Adrenal gland (tissue), 12 donors: Measurements from ENCODE around the gene PRKCB. TPM values are rescaled to one million over a fixed set of nuclear protein-coding genes. Genes with fewer than 3 reads are reported as not detected.
"Not testable (repeated sequence)": the region's sequence is repeated elsewhere in the genome, so short reads cannot be mapped to it uniquely, and the experiment has no call there.

ENCODE experiments used
- DNase-seq, 7 donors: peaks; one replicate each; pipeline ENCODE4 v3.0.0-alpha.2; 2019 to 2020
- H3K27ac ChIP-seq, 5 donors: fragments of 200-600 bp; sonication (generic) in 4 of 5; 1 replicate in 3 of 5; 2 replicates in 2 of 5; pipeline versions ENCODE4 v1.5.1 to v1.8.0; 2016 to 2020; ENCODE audit warnings: mild to moderate bottlenecking in 1 of 5
- H3K27me3 ChIP-seq: fragments of 200-600 bp; 2 replicates; pipeline ENCODE4 v1.8.0; 2021
- H3K36me3 ChIP-seq, 2 donors: fragments of 200-600 bp; replicated peaks in 1 of 2; 1 replicate in 1 of 2; 2 replicates in 1 of 2; pipeline versions ENCODE4 v1.5.1 to v1.8.0; 2018 to 2022
- H3K4me1 ChIP-seq, 2 donors: fragments of 200-600 bp; replicated peaks in 1 of 2; 1 replicate in 1 of 2; 2 replicates in 1 of 2; pipeline versions ENCODE4 v1.5.1 to v1.8.0; 2018 to 2021
- H3K4me3 ChIP-seq, 4 donors: fragments of 200-600 bp; sonication (generic) in 3 of 4; one replicate each; pipeline ENCODE4 v1.5.1; 2016 to 2018
- H3K9me3 ChIP-seq, 3 donors: fragments of 200-600 bp; sonication (generic) in 1 of 3; replicated peaks in 1 of 3; 1 replicate in 2 of 3; 2 replicates in 1 of 3; pipeline versions ENCODE4 v1.5.1 to v1.8.0; 2016 to 2021
- POLR2A ChIP-seq, 2 donors: fragments of 450-650 bp; IDR thresholded peaks; one replicate each; pipeline ENCODE4 v1.6.1; 2017; ENCODE audit warnings: antibody characterized with exemption in 2 of 2, mild to moderate bottlenecking in 2 of 2, moderate library complexity in 1 of 2
- WGBS, 4 donors: extraction: QIAGEN DNeasy Blood & Tissue Kit in 2 of 4; methylation state at CpG; one replicate each; pipeline versions ENCODE4 v1.1.5 to v1.1.7; 2013 to 2017; 5-methylcytosine and 5-hydroxymethylcytosine counted together
- intact Hi-C, 2 donors: fragments of 100-400 bp; cut with DNase I; formaldehyde crosslinking; loops; one replicate each; pipeline versions ENCODE4 v1.14.1 to v1.15.0; 2022 to 2023
- polyA plus RNA-seq, 3 donors: library from polyadenylated mRNA; stranded (reverse); fragments of 200-250 nt in 2 of 3; fragments of 350-450 nt in 1 of 3; fragmentation: Illumina TruSeq in 1 of 3; extraction: RNeasy Lipid Tissue Mini Kit (QIAGEN cat#74804) in 1 of 3; gene quantifications; one replicate each; pipeline ENCODE4 v1.2.3, GENCODE V29; 2013 to 2014
- total RNA-seq, 9 donors: library from RNA; depleted of rRNA in 4 of 9; stranded (reverse); fragments of >200 nt in 4 of 9; fragments of 120-200 nt in 1 of 9; fragmentation: NEBNext Ultra II Directional in 1 of 9; extraction: Animal tissue kit (Norgen Biotek cat#: 25700) in 1 of 9; gene quantifications; one replicate each; pipeline versions ENCODE4 v1.1.0 to v1.2.4, GENCODE V29; 2013 to 2023
- TF ChIP-seq, protein P1 (sequence below), 6 experiments: fragments of 450-650 bp in 4 of 6; fragments of 200-600 bp in 2 of 6; sonication (generic) in 1 of 6; IDR thresholded peaks; 1 replicate in 5 of 6; 2 replicates in 1 of 6; pipeline versions ENCODE4 v1.5.1 to v1.8.0; 2016 to 2021; ENCODE audit warnings: antibody characterized with exemption in 6 of 6, mild to moderate bottlenecking in 2 of 6, moderate library complexity in 1 of 6
- donor health status: healthy with polysubstance abuse.
- donor health status: Bipolar disorder and iron deficiency.
- donor health status: DM: yes; HTN: yes; CAD: no.
- donor health status: DM: no; HTN: no; CAD: no.
- donor health status: DM: no; HTN: no; CAD: no.
- donor health status: DM: yes; HTN: yes; CAD: no.

The PRKCB gene
- total and polyA plus RNA-seq, 12 donors: 0.54 to 8.0 (median 3.0) TPM

DNA sequence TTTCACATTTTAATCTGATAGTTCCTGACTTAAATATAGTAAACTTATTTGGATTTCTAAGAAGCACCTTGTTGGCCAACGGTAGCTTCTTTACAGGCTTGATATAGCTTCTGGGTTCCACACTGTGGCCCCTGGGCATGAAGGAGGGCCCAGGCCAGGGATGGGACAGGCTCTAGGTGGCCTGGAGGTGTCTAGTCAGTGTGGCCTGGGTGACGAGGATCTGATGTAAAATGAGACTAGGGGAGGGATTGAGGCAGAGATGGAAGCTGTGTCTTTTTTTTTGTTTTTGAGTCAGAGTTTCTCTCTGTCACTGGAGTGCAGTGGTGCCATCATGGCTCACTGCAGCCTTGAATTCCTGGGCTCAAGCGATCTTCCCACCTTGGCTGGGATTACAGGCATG lies 187.0 kb downstream of the PRKCB start:
- intact Hi-C loops: no loop called here
- Histone ChIP-seq H3K9me3 (no peaks in the 10 kb centered on the region), H3K27ac (no peak overlapping the region), H3K4me1 (no peaks in the 10 kb centered on the region), H3K36me3 (no peaks in the 10 kb centered on the region), H3K4me3 (no peak overlapping the region), H3K27me3 (peaks cover 3% of the 10 kb centered on the region)
- WGBS, 4 donors: 67 to 86% (median 82%) methylated on average over 3 of the region's 3 CpGs
- TF ChIP-seq, protein P1, sequence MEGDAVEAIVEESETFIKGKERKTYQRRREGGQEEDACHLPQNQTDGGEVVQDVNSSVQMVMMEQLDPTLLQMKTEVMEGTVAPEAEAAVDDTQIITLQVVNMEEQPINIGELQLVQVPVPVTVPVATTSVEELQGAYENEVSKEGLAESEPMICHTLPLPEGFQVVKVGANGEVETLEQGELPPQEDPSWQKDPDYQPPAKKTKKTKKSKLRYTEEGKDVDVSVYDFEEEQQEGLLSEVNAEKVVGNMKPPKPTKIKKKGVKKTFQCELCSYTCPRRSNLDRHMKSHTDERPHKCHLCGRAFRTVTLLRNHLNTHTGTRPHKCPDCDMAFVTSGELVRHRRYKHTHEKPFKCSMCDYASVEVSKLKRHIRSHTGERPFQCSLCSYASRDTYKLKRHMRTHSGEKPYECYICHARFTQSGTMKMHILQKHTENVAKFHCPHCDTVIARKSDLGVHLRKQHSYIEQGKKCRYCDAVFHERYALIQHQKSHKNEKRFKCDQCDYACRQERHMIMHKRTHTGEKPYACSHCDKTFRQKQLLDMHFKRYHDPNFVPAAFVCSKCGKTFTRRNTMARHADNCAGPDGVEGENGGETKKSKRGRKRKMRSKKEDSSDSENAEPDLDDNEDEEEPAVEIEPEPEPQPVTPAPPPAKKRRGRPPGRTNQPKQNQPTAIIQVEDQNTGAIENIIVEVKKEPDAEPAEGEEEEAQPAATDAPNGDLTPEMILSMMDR (IDR thresholded peaks at IDR 0.05): no peak
- TF ChIP-seq POLR2A (IDR thresholded peaks at IDR 0.05): no peak
- no peak for DNase-seq

DNA sequence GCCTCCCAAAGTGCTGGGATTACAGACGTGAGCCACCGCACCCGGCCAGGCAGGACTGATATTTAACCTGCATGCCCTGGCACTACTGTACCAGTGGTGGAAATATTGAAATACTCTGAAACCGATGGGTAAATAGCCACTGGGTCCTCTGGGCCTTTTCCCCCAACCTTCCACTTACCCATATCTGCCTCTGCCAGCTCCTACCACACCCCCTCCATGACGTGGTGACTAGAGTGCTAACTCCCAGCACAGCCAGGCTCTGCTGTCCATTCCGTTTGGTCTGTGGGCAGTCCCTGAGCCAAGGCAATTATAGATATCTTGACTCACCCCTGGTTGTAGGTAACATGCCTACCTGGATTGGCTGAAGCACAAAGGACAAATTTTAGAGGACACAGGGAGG lies 187.8 kb downstream of the PRKCB start:
- H3K9me3 ChIP-seq: no peaks in the 10 kb centered on the region
- 51 to 76% (median 62%) methylated on average over 6 of the region's 6 CpGs for WGBS, 4 donors
- intact Hi-C loops: no loop called here
- H3K36me3 ChIP-seq: no peaks in the 10 kb centered on the region
- no peak for DNase-seq
- no peak overlapping the region for H3K4me3 ChIP-seq
- TF ChIP-seq, protein P1 (IDR thresholded peaks at IDR 0.05): no peak
- no peak for TF ChIP-seq POLR2A (IDR thresholded peaks at IDR 0.05)
- no peaks in the 10 kb centered on the region for H3K4me1 ChIP-seq
- no peak overlapping the region for H3K27ac ChIP-seq
- peaks cover 3% of the 10 kb centered on the region for H3K27me3 ChIP-seq

DNA sequence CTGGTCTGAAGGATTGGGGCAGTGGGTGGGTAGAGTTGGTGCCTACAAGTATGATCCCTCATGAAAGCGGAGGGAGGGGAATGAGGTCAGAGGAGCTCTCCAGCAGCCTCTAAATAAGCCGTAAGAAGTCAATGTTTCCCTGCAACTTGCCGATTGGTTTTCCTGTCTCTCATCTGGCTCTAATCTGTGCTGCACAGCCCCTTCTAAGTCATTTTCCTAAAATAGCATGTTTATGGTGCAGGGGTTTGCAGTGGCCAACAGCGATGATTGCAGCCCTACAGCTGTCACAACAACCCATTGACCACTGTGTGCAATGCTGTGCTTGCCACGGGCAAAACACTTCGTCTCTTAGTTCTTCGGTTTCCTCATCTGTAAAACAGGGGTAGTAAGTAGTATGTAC lies 189.2 kb downstream of the PRKCB start:
- TF ChIP-seq POLR2A (IDR thresholded peaks at IDR 0.05): no peak
- TF ChIP-seq, protein P1 (IDR thresholded peaks at IDR 0.05): no peak
- Histone ChIP-seq H3K36me3 (no peaks in the 10 kb centered on the region), H3K4me1 (no peaks in the 10 kb centered on the region), H3K9me3 (no peaks in the 10 kb centered on the region), H3K27me3 (peaks cover 3% of the 10 kb centered on the region), H3K4me3 (no peak overlapping the region), H3K27ac (no peak overlapping the region)
- WGBS, 4 donors: 63 to 78% (median 72%) methylated on average over 7 of the region's 7 CpGs
- DNase-seq: no peak
- intact Hi-C loops: no loop called here

DNA sequence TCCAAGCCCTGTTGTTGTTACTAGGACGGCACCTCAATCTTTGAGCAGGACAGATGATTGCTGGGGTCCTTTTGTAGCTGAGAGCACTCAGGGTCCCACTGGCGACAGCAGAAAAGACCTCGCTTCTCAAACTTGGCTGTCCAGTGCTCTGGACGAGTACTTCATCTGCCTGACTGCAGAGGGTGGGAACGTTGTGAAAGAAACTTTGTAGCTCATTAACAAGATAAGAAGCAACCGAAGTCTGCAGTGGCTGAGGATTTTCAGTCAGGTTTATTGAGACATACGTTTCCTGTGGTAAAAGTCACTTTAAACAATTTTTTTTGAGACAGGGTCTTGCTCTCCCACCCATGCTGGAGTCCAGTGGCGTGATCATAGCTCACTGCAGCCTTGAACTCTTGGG lies 191.7 kb downstream of the PRKCB start:
- Histone ChIP-seq H3K27me3 (peaks cover 3% of the 10 kb centered on the region), H3K4me1 (no peaks in the 10 kb centered on the region), H3K4me3 (no peak overlapping the region), H3K27ac (no peak overlapping the region), H3K9me3 (no peaks in the 10 kb centered on the region), H3K36me3 (no peaks in the 10 kb centered on the region)
- no peak for TF ChIP-seq POLR2A (IDR thresholded peaks at IDR 0.05)
- TF ChIP-seq, protein P1 (IDR thresholded peaks at IDR 0.05): no peak
- 37 to 46% (median 41%) methylated on average over 7 to 8 of the region's 8 CpGs for WGBS, 4 donors
- intact Hi-C loops: no loop called here
- no peak for DNase-seq

DNA sequence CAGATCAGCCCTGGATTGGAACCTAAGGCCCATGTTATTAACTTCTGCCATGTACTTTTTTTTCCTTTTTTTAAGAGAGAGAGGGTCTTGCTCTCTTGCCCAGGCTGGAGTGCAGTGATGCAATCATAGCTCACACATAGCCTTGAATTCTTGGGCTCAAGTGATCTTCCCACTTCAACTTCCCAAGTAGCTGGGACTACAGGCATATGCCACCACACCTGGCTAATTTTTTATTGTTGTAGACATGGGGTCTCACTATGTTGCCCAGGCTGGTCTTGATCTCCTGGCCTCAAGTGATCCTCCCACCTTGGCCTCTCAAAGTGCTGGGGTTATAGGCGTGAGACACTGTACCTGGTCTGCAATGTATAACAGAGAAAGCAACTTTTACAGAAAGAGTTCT lies 194.1 kb downstream of the PRKCB start:
- 75 to 86% (median 79%) methylated on average over 1 of the region's 1 CpG for WGBS, 4 donors
- not testable (repeated sequence) for H3K36me3 ChIP-seq, H3K4me1 ChIP-seq, H3K27ac ChIP-seq, H3K9me3 ChIP-seq, DNase-seq, H3K4me3 ChIP-seq, H3K27me3 ChIP-seq
- intact Hi-C loops: loop anchor here in 1 of 2 donors (10.0 kb wide), 1 partner anchor 295 kb away; no protein-coding TSS in a partner anchor
